Lung (tissue), 12 donors: ENCODE results near the gene AADACL4. TPM values are rescaled to one million over a fixed set of nuclear protein-coding genes. Genes with fewer than 3 reads are reported as not detected.
A peak's percentile ranks its signal among the peaks of the same experiment; 100 is the strongest.

Experiments used
- ATAC-seq: fragments of 200-7000 bp; cut with Tn5 transposase; one replicate; pipeline ENCODE4 v1.9.1; 2020; ENCODE audit warnings: moderate number of reproducible peaks; ENCODE audit not compliant: insufficient read depth, low FRiP score
- DNase-seq, 3 donors: peaks; one replicate each; pipeline ENCODE4 v3.0.0-alpha.2; 2013 to 2017
- H3K27ac ChIP-seq, 2 donors: one replicate each; pipeline ENCODE4 v1.5.1; 2013; ENCODE audit warnings: mild to moderate bottlenecking in 2 of 2, moderate library complexity in 2 of 2, control low read depth in 1 of 2, inconsistent platforms in 1 of 2, low read depth in 1 of 2, low read length in 1 of 2
- H3K27me3 ChIP-seq, 3 donors: one replicate each; pipeline ENCODE4 v1.5.1; 2013; ENCODE audit warnings: low read length in 2 of 3; ENCODE audit not compliant: control insufficient read depth in 3 of 3, insufficient read depth in 3 of 3
- H3K36me3 ChIP-seq, 4 donors: one replicate each; pipeline ENCODE4 v1.5.1; 2013; ENCODE audit warnings: low read length in 4 of 4, mild to moderate bottlenecking in 1 of 4, moderate library complexity in 1 of 4; ENCODE audit not compliant: control insufficient read depth in 4 of 4, insufficient read depth in 4 of 4
- H3K4me1 ChIP-seq, 5 donors: one replicate each; pipeline ENCODE4 v1.5.1; 2013; ENCODE audit warnings: low read length in 5 of 5, mild to moderate bottlenecking in 2 of 5, moderate library complexity in 1 of 5; ENCODE audit not compliant: control insufficient read depth in 5 of 5, insufficient read depth in 5 of 5
- H3K4me3 ChIP-seq: one replicate; pipeline ENCODE4 v1.5.1; 2013; ENCODE audit warnings: mild to moderate bottlenecking, control low read depth, moderate library complexity
- H3K9ac ChIP-seq, 2 donors: one replicate each; pipeline ENCODE4 v1.5.1; 2013; ENCODE audit warnings: low read length in 2 of 2, control low read depth in 1 of 2; ENCODE audit not compliant: insufficient read depth in 1 of 2
- H3K9me3 ChIP-seq, 4 donors: one replicate each; pipeline ENCODE4 v1.5.1; 2013; ENCODE audit warnings: low read length in 3 of 4, mild to moderate bottlenecking in 1 of 4, moderate library complexity in 1 of 4; ENCODE audit not compliant: control insufficient read depth in 4 of 4, insufficient read depth in 3 of 4
- CTCF ChIP-seq: IDR thresholded peaks from 2 replicates; pipeline ENCODE4 v1.5.1; 2012; ENCODE audit warnings: mild to moderate bottlenecking; ENCODE audit errors: control extremely low read depth, extremely low read depth
- WGBS, 2 donors: extraction: QIAGEN DNeasy Blood & Tissue Kit; methylation state at CpG; one replicate each; pipeline ENCODE4 v1.1.7; 2013; 5-methylcytosine and 5-hydroxymethylcytosine counted together
- polyA plus RNA-seq, 2 donors: library from polyadenylated mRNA; stranded (reverse); fragments of 200-250 nt; gene quantifications; one replicate each; pipeline ENCODE4 v1.2.1, GENCODE V29; 2013
- total RNA-seq, 2 donors: library from RNA; depleted of rRNA in 1 of 2; stranded (reverse); fragments of >200 nt in 1 of 2; gene quantifications; one replicate each; pipeline ENCODE4 v1.2.1, GENCODE V29; 2014 to 2021
- donor health status: control.
- donor health status: control.
- donor health status: Bipolar disorder and iron deficiency.
- donor health status: healthy.
- donor health status: DM: yes; HTN: yes; CAD: no.

The AADACL4 gene
- total and polyA plus RNA-seq, 4 donors: not detected

GRCh38 chr1:12631571-12631970 is 12.3 kb upstream of the AADACL4 start:
- DNase-seq (no peak), ATAC-seq (no peak)
- H3K9me3 ChIP-seq: no peaks in the 10 kb centered on the region
- H3K36me3 ChIP-seq: no peaks in the 10 kb centered on the region
- H3K27ac ChIP-seq: no peak overlapping the region
- no peaks in the 10 kb centered on the region for H3K27me3 ChIP-seq
- TF ChIP-seq CTCF: no peak
- no peak overlapping the region for H3K9ac ChIP-seq
- 97 to 99% methylated on average over 8 of the region's 8 CpGs for WGBS, 2 donors
- no peak overlapping the region for H3K4me3 ChIP-seq
- peaks cover 0 to 5% (median 0%) of the 10 kb centered on the region in 5 donors for H3K4me1 ChIP-seq

DNA sequence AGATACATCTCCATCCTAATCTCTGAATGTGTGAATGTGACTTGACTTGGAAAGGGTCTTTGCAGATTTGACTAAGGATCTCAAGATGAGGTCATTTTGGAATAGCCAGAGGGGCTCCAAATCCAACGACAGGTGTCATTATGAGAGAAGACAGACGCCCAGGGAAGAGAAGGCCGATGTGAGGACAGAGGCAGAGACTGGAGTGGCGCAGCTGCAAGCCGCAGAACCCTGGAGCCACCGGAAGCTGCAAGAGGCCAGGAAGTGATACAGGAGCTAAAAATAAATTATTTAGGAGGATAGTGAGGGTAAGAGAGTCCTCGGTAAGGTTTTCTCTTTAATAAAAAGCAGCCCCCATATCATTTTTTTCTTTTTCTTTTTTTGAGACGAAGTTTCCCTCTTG is 9.7 kb upstream of the AADACL4 start:
- H3K27me3 ChIP-seq: no peaks in the 10 kb centered on the region

DNA sequence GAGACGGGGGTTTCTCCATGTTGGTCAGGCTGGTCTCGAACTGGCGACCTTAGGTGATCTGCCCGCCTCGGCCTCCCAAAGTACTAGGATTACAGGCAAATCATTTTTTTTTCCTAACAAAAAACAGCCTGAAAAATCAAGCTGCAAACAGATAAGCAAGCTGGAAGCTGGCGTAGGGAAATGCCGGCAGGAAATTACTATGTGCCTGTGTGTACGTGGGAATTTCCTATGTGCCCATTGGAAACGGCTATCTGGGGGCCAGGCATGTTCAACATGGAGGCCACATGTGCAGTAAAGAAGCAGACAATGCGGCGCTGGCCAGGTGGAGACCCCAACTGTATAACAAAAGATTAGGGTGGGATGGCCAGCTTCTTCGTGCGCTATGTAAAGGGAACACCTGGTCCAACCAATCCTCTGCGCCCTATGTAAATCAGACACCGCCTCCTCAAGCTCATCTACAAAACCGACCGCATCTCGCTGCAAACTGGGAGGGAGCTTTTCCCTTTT is 9.1 kb upstream of the AADACL4 start:
- WGBS, 2 donors: 81 to 89% methylated on average over 18 of the region's 18 CpGs
- DNase-seq (no peak), ATAC-seq (no peak)
- H3K9me3 ChIP-seq: peaks cover 0 to 8% (median 3%) of the 10 kb centered on the region in 4 donors
- H3K27me3 ChIP-seq: no peaks in the 10 kb centered on the region
- no peak overlapping the region for H3K9ac ChIP-seq
- peaks cover 0 to 7% (median 0%) of the 10 kb centered on the region in 5 donors for H3K4me1 ChIP-seq
- no peak overlapping the region for H3K4me3 ChIP-seq
- no peaks in the 10 kb centered on the region for H3K36me3 ChIP-seq
- no peak for TF ChIP-seq CTCF
- H3K27ac ChIP-seq: peak overlapping the region in 1 of 2 donors; percentile 28

More for the DNA sequence above, 9.7 kb upstream of the AADACL4 start:
- Histone ChIP-seq H3K9me3 (peaks cover 0 to 3% (median under 1%) of the 10 kb centered on the region in 4 donors), H3K4me3 (no peak overlapping the region), H3K9ac (no peak overlapping the region), H3K4me1 (peaks cover 0 to 7% (median 3%) of the 10 kb centered on the region in 5 donors), H3K27ac (peak overlapping the region in 1 of 2 donors; percentile 28), H3K36me3 (no peaks in the 10 kb centered on the region)
- 58 to 60% methylated on average over 8 of the region's 8 CpGs for WGBS, 2 donors
- ATAC-seq (no peak), DNase-seq (no peak)
- TF ChIP-seq CTCF: no peak
